Activated gamma-delta T cell treated with Interleukin-2 at 50 U/mL for 16 hours (primary cell): ENCODE results near the gene GPR180.

ENCODE experiments used
- DNase-seq: peaks from one replicate; pipeline ENCODE4 v3.0.0-alpha.2; 2020

The GPR180 gene

GRCh38 chr13:94657167-94657566, 55.5 kb downstream of the GPR180 start:
- DNase-seq: no peak

- no peak for DNase-seq
Measured at GRCh38 chr13:94658926-94659597, 57.4 kb downstream of the GPR180 start.

- no peak for DNase-seq
Measured at GRCh38 chr13:94659598-94659946, 57.9 kb downstream of the GPR180 start.

- no peak for DNase-seq
Measured at GRCh38 chr13:94660695-94661326, 59.2 kb downstream of the GPR180 start.

- DNase-seq: no peak
Measured at GRCh38 chr13:94661406-94661805, 59.7 kb downstream of the GPR180 start.

- DNase-seq: no peak
Measured at GRCh38 chr13:94662274-94662945, 60.8 kb downstream of the GPR180 start.

GRCh38 chr13:94664889-94665288, 63.2 kb downstream of the GPR180 start:
- no peak for DNase-seq

- DNase-seq: no peak
Measured at GRCh38 chr13:94666065-94666464, 64.4 kb downstream of the GPR180 start.

- DNase-seq: no peak
Measured at GRCh38 chr13:94667190-94667589, 65.5 kb downstream of the GPR180 start.

GRCh38 chr13:94672400-94672799, 70.7 kb downstream of the GPR180 start:
- no peak for DNase-seq

GRCh38 chr13:94673851-94674250, 72.2 kb downstream of the GPR180 start:
- no peak for DNase-seq

GRCh38 chr13:94674609-94675348, 73.1 kb downstream of the GPR180 start:
- DNase-seq: peak; percentile 29

GRCh38 chr13:94677799-94678198, 76.1 kb downstream of the GPR180 start:
- no peak for DNase-seq

- no peak for DNase-seq
Measured at GRCh38 chr13:94678845-94679244, 77.2 kb downstream of the GPR180 start.

- DNase-seq: no peak
Measured at GRCh38 chr13:94679614-94680013, 78.0 kb downstream of the GPR180 start.

- DNase-seq: no peak
Measured at GRCh38 chr13:94682229-94682628, 80.6 kb downstream of the GPR180 start.

GRCh38 chr13:94683409-94683808, 81.8 kb downstream of the GPR180 start:
- DNase-seq: no peak
